AG08395 (cell line): Measurements from ENCODE around the gene MATCAP1.

Source experiments
- DNase-seq: peaks from one replicate; pipeline ENCODE4 v3.0.0; 2012; ENCODE audit warnings: mixed read lengths, low spot score

MATCAP1 gene

GRCh38 chr16:67190448-67191399, 7.0 kb upstream of the MATCAP1 start:
- DNase-seq: no peak

GRCh38 chr16:67190041-67190440, 6.3 kb upstream of the MATCAP1 start, which contains the start of gene EXOC3L1:
Gene EXOC3L1, minus strand, starts transcription at chr16:67190136. Its CDS starts 460 bp downstream, at chr16:67189676.
- DNase-seq: no peak

GRCh38 chr16:67188798-67189197, 5.0 kb upstream of the MATCAP1 start:
- DNase-seq: no peak

GRCh38 chr16:67188323-67188722, 4.6 kb upstream of the MATCAP1 start:
- DNase-seq: no peak

GRCh38 chr16:67187175-67187890, 3.6 kb upstream of the MATCAP1 start:
- DNase-seq: no peak

- DNase-seq: peak; percentile 48
Observed at GRCh38 chr16:67186550-67186950, 2.8 kb upstream of the MATCAP1 start.

- no peak for DNase-seq
Observed at GRCh38 chr16:67185651-67186134, 1.9 kb upstream of the MATCAP1 start.

- peak; percentile 80 for DNase-seq
Observed at GRCh38 chr16:67184995-67185650, 1.4 kb upstream of the MATCAP1 start.

- no peak for DNase-seq
Observed at GRCh38 chr16:67184453-67184994, 761 bp upstream of the MATCAP1 start.

- no peak for DNase-seq
Observed at GRCh38 chr16:67183284-67183626, 508 bp downstream of the MATCAP1 start.

GRCh38 chr16:67182288-67182687, 1.5 kb downstream of the MATCAP1 start:
- no peak for DNase-seq

- DNase-seq: peak; percentile 80
Observed at GRCh38 chr16:67181346-67181745, 2.4 kb downstream of the MATCAP1 start.

GRCh38 chr16:67180166-67180565, 3.6 kb downstream of the MATCAP1 start:
- DNase-seq: no peak

GRCh38 chr16:67179421-67180080, 4.2 kb downstream of the MATCAP1 start:
- DNase-seq: no peak

GRCh38 chr16:67177743-67178699, 5.7 kb downstream of the MATCAP1 start:
- peak; percentile 56 for DNase-seq

GRCh38 chr16:67176662-67177061, 7.1 kb downstream of the MATCAP1 start:
- DNase-seq: no peak

- no peak for DNase-seq
Observed at GRCh38 chr16:67174706-67175231, 9.0 kb downstream of the MATCAP1 start.

GRCh38 chr16:67173808-67174705, 9.7 kb downstream of the MATCAP1 start:
- DNase-seq: peak; percentile 82

- no peak for DNase-seq
Observed at GRCh38 chr16:67173323-67173722, 10.4 kb downstream of the MATCAP1 start.
